GM12874 (cell line): Measurements from ENCODE around the gene MSANTD2.

Experiments used
- TF ChIP-seq, protein P1 (sequence below): IDR thresholded peaks from 2 replicates; pipeline ENCODE4 v1.5.1; 2011; ENCODE audit warnings: low read depth, mild to moderate bottlenecking, control low read depth, low read length, moderate library complexity; ENCODE audit not compliant: insufficient read depth

MSANTD2 gene

DNA sequence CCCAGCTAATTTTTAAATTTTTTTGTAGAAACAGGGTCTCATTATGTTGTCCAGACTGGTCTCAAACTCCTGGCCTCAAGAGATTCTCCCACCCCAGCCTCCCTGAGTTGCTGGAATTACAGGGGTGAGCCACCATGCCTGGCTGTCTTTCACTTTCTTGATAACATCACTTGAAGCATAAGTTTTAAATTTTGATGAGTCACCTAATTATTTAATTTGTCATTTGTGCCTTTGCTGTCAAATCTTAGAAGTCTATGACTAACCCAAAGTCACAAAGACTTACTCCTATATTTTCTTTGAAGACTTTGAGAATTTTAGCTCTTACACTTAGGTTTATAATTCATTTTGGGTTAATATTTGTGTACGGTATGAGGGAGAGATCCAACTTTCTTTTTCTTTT is 14.5 kb upstream of the MSANTD2 start:
- TF ChIP-seq, protein P1, sequence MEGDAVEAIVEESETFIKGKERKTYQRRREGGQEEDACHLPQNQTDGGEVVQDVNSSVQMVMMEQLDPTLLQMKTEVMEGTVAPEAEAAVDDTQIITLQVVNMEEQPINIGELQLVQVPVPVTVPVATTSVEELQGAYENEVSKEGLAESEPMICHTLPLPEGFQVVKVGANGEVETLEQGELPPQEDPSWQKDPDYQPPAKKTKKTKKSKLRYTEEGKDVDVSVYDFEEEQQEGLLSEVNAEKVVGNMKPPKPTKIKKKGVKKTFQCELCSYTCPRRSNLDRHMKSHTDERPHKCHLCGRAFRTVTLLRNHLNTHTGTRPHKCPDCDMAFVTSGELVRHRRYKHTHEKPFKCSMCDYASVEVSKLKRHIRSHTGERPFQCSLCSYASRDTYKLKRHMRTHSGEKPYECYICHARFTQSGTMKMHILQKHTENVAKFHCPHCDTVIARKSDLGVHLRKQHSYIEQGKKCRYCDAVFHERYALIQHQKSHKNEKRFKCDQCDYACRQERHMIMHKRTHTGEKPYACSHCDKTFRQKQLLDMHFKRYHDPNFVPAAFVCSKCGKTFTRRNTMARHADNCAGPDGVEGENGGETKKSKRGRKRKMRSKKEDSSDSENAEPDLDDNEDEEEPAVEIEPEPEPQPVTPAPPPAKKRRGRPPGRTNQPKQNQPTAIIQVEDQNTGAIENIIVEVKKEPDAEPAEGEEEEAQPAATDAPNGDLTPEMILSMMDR: no peak

DNA sequence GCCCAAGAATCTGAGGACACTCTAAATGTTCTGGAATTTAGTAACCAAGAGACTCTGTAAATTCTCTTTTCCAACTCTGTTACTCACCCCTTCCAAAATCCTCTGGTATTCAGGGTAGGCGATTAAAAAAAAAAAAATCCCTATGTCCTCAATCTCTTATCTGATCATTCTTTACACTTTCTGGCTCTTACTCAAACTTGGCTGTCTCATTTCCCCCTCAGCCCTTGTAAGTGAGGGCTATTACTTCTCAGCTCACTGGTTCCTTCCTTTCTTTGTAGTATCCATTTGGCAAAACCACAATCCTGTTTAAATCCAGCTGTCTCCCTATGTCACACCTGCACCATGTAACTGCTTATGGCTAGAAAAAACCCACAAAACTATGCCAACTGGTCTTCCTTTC is 12.7 kb upstream of the MSANTD2 start:
- TF ChIP-seq, protein P1: no peak

DNA sequence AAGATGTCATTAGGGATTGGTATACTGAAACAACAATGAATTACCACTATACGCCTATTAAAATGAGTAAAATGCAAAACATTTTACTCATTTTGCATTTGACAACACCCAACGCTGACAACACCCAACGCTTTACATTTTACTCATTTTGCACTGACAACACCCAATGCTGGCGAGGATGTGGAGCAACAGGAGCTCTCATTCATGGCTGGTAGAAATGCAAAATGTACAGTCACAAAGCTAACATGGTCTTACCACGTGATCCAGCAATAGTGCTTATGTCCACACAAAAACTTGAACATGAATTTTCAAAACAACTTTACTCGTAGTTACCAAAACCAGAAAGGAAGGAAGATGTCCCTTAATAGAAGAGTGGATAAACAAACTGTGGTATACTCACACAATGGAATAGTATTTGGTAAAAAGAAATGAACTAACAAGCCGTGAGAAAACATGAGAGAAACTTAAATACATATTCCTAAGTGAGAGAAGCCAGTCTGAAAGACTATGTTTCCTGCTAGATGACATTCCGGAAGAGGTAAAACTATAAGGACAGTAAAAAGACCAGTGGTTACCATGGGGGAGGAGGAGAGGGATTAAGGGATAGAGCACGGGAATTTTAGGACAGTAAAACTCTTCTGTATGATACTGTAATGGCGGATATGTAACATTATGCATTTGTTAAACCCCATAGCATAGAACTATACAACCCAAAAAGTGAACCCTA is 11.4 kb upstream of the MSANTD2 start:
- TF ChIP-seq, protein P1: no peak

DNA sequence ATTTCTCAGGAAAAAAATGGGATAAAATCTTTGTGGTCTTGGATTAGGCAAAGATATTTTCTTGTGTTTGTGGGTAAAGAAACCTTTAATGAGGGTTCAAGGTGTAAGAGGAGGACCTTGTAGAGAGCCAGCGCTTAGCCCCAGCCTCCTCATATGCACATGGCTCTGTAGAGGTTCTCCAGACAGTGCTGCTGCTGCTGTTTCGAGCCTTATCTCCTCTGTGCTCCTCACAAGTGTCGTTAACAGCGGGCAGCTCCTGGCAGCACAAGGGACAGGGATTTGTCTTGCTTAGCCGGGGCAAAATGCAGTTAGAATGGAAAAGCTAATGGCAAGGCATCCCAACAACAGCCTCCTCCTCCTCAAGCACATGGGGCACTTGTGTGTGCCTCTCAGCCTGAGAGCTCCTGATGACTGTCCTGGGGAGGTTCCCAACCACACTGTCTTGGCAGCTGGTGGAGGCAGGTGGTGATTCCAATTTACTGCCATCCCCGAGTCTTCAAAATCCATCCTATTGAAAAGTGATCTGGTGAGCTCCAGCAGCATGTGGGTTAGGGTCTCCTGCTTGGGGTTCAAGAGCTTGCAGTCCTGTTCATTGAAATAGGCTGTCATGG is 7.6 kb upstream of the MSANTD2 start:
- TF ChIP-seq, protein P1: no peak

DNA sequence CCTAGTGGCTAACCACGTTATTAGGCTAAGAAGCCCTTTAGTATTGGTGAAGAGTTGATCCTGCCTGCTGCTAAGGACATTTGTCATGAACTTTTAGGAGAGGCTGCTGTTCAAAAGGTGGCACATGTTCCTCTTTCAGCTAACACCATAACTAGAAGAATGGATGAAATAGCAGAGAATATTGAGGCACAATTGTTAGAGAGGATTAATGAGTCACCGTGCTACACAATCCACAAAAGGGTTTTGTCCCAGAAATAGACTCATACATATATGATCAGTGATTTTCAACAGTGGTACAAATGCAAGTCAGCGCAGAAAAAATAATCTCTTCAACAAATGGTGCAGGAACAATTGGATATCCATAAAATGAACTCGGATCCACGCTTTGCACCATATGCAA is 7.0 kb upstream of the MSANTD2 start:
- TF ChIP-seq, protein P1: no peak

DNA sequence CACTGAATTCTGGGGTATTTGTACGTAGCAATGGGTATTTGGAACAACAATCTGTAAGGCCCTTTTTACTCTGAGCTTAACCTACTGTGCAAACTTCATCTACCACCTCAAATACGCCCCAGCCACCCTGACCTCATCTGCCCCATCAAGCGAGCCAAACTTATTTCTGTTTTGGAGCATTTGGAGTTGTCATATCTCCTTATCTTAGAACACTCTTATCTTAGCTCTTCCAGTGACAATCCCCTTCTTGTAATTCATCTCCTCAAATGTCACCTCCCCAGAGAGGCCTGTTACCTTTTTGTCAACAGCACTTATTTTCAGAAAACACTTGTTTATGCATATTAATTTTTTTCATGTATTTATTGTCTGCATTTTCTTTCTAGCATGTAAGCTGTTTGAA is 4.7 kb upstream of the MSANTD2 start:
- TF ChIP-seq, protein P1: no peak

DNA sequence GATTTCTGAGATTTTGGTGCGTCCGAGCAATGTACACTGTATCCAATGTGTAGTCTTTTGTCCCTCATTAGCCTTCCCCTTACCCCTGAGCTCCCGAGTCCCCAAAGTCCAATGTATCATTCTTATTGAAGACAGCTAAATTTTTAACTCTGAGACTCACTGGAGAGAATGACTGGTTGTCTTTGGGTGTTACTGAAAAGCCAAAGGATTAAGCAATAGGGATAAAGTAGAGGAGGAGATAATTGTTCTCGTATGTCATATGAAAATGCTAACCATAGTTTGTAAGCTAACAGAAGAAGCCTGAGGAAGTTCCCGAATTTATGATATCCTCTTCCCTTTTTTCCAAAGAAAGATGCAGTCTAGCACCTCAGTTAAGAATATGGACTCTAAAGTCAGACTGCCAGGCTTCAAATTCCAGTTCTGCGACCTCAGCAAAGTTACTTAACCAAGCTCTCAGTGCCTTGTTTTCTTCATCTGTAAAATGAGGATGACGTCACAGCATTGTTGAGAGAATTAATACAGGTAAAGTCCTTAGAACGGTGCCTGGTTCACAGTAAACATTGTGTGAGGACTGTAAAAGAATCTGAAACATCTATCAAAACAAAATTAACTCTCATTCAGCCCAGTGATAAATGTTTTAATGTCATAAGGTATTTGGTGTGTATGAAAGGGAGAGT is 1.6 kb upstream of the MSANTD2 start:
- TF ChIP-seq, protein P1: no peak
